Astrocyte (in vitro differentiated cells and primary cell): ENCODE measurements around the gene STAP1. TPM values are rescaled to one million over a fixed set of nuclear protein-coding genes. Genes with fewer than 3 reads are reported as not detected.

Experiments
- DNase-seq: peaks from one replicate; pipeline ENCODE4 v3.0.0-alpha.2; 2010; ENCODE audit warnings: low read depth
- FAIRE-seq: peaks from 2 replicates; lab custom pipeline; 2011; peaks lifted over from hg19 to GRCh38; lab: Jason Lieb, UNC
- H2AFZ ChIP-seq: 2 replicates; pipeline ENCODE4 v1.6.0; 2012; ENCODE audit warnings: low read depth, low read length, inconsistent platforms
- H3K27ac ChIP-seq: 2 replicates; pipeline ENCODE4 v1.5.1; 2011; ENCODE audit warnings: low read depth, low read length, inconsistent platforms
- H3K27me3 ChIP-seq: 2 replicates; pipeline ENCODE4 v1.6.0; 2011; ENCODE audit warnings: low read length, inconsistent platforms; ENCODE audit not compliant: insufficient read depth
- H3K36me3 ChIP-seq: 2 replicates; pipeline ENCODE4 v1.5.1; 2011; ENCODE audit warnings: low read length, inconsistent platforms; ENCODE audit not compliant: insufficient read depth
- H3K4me1 ChIP-seq: 2 replicates; pipeline ENCODE4 v1.5.1; 2011; ENCODE audit warnings: low read length, inconsistent platforms; ENCODE audit not compliant: insufficient read depth
- H3K4me2 ChIP-seq: 2 replicates; pipeline ENCODE4 v1.6.0; 2012; ENCODE audit warnings: low read length, inconsistent platforms
- H3K4me3 ChIP-seq: 2 replicates; pipeline ENCODE4 v1.5.1; 2011; ENCODE audit warnings: low read depth, mild to moderate bottlenecking, low read length, inconsistent platforms; ENCODE audit not compliant: insufficient read depth
- H3K79me2 ChIP-seq: 2 replicates; pipeline ENCODE4 v1.6.0; 2012; ENCODE audit warnings: mild to moderate bottlenecking, low read length, inconsistent platforms; ENCODE audit not compliant: insufficient read depth
- H3K9ac ChIP-seq: 2 replicates; pipeline ENCODE4 v1.6.0; 2012; ENCODE audit warnings: mild to moderate bottlenecking, low read length, inconsistent platforms
- H3K9me3 ChIP-seq: 2 replicates; pipeline ENCODE4 v1.5.1; 2012; ENCODE audit warnings: low read depth, mild to moderate bottlenecking, low read length, inconsistent platforms; ENCODE audit not compliant: insufficient read depth
- H4K20me1 ChIP-seq: 2 replicates; pipeline ENCODE4 v1.6.0; 2012; ENCODE audit warnings: low read length, inconsistent platforms; ENCODE audit not compliant: insufficient read depth
- H3K27ac Mint-ChIP-seq: one replicate; pipeline ENCODE4 v1.8.0; 2021; ENCODE audit warnings: mild to moderate bottlenecking, mixed read lengths; ENCODE audit not compliant: unreplicated experiment
- H3K27me3 Mint-ChIP-seq: one replicate; pipeline ENCODE4 v1.8.0; 2021; ENCODE audit warnings: low read depth, mixed read lengths; ENCODE audit not compliant: unreplicated experiment
- H3K36me3 Mint-ChIP-seq: one replicate; pipeline ENCODE4 v1.8.0; 2021; ENCODE audit warnings: low read depth, mixed read lengths; ENCODE audit not compliant: unreplicated experiment
- H3K4me1 Mint-ChIP-seq: one replicate; pipeline ENCODE4 v1.8.0; 2021; ENCODE audit warnings: low read depth, mixed read lengths; ENCODE audit not compliant: unreplicated experiment
- H3K4me3 Mint-ChIP-seq: one replicate; pipeline ENCODE4 v1.8.0; 2021; ENCODE audit warnings: mild to moderate bottlenecking, moderate library complexity, mixed read lengths; ENCODE audit not compliant: unreplicated experiment
- H3K9me3 Mint-ChIP-seq: one replicate; pipeline ENCODE4 v1.8.0; 2021; ENCODE audit warnings: mild to moderate bottlenecking, mixed read lengths; ENCODE audit not compliant: unreplicated experiment
- CTCF ChIP-seq: IDR thresholded peaks from 2 replicates; pipeline ENCODE4 v1.5.1; 2011; ENCODE audit warnings: low read depth, mild to moderate bottlenecking, inconsistent platforms, low read length, moderate library complexity; ENCODE audit not compliant: insufficient read depth
- EZH2 ChIP-seq: IDR thresholded peaks from 2 replicates; pipeline ENCODE4 v1.6.1; 2012; ENCODE audit warnings: mild to moderate bottlenecking, low read length, inconsistent platforms; ENCODE audit not compliant: insufficient read depth
- total RNA-seq: library from RNA; stranded (reverse); gene quantifications from 2 replicates; pipeline ENCODE4 v1.2.1, GENCODE V29; 2021

STAP1 gene
- total RNA-seq, 1 donor from 2014 or later, result not detected

- TF ChIP-seq CTCF (no peak), EZH2 (no peak)
- H3K4me1 ChIP-seq, result no peaks in the 10 kb centered on the region
- Mint-ChIP-seq H3K27me3 (no peaks in the 10 kb centered on the region), H3K4me1 (peaks cover 2% of the 10 kb centered on the region), H3K4me3 (no peak overlapping the region), H3K36me3 (peaks cover 2% of the 10 kb centered on the region), H3K27ac (peak overlapping the region; percentile 14), H3K9me3 (peaks cover 3% of the 10 kb centered on the region)
- no peaks in the 10 kb centered on the region for H3K79me2 ChIP-seq
- no peak overlapping the region for H3K9ac ChIP-seq
- no peaks in the 10 kb centered on the region for H3K9me3 ChIP-seq
- FAIRE-seq (no peak), DNase-seq (no peak)
- H2AFZ ChIP-seq, result no peak overlapping the region
- no peak overlapping the region for H3K4me2 ChIP-seq
- H3K27me3 ChIP-seq, result no peaks in the 10 kb centered on the region
- H3K4me3 ChIP-seq, result no peak overlapping the region
- H3K27ac ChIP-seq, result no peak overlapping the region
- H4K20me1 ChIP-seq, result no peaks in the 10 kb centered on the region
- no peaks in the 10 kb centered on the region for H3K36me3 ChIP-seq
These were observed 44.9 kb downstream of the STAP1 start for GRCh38 chr4:67603310-67604028.

- Histone ChIP-seq H3K27me3 (no peaks in the 10 kb centered on the region), H3K9ac (no peak overlapping the region), H2AFZ (no peak overlapping the region), H4K20me1 (no peaks in the 10 kb centered on the region), H3K4me3 (no peak overlapping the region), H3K9me3 (no peaks in the 10 kb centered on the region), H3K4me2 (no peak overlapping the region), H3K4me1 (no peaks in the 10 kb centered on the region), H3K36me3 (no peaks in the 10 kb centered on the region), H3K79me2 (no peaks in the 10 kb centered on the region), H3K27ac (no peak overlapping the region)
- peaks cover 3% of the 10 kb centered on the region for H3K9me3 Mint-ChIP-seq
- H3K4me1 Mint-ChIP-seq, result peaks cover 2% of the 10 kb centered on the region
- TF ChIP-seq EZH2 (no peak), CTCF (no peak)
- no peak for DNase-seq
- no peak for FAIRE-seq
- no peak overlapping the region for H3K4me3 Mint-ChIP-seq
- no peaks in the 10 kb centered on the region for H3K27me3 Mint-ChIP-seq
- no peak overlapping the region for H3K27ac Mint-ChIP-seq
- H3K36me3 Mint-ChIP-seq, result peaks cover 3% of the 10 kb centered on the region
These were observed 45.5 kb downstream of the STAP1 start for GRCh38 chr4:67604029-67604381.

- H3K27me3 Mint-ChIP-seq, result no peaks in the 10 kb centered on the region
- peaks cover 2% of the 10 kb centered on the region for H3K4me1 Mint-ChIP-seq
- H3K36me3 Mint-ChIP-seq, result peaks cover 4% of the 10 kb centered on the region
- H3K36me3 ChIP-seq, result no peaks in the 10 kb centered on the region
- no peaks in the 10 kb centered on the region for H3K79me2 ChIP-seq
- H3K4me2 ChIP-seq, result no peak overlapping the region
- no peak overlapping the region for H3K4me3 ChIP-seq
- H2AFZ ChIP-seq, result no peak overlapping the region
- DNase-seq (no peak), FAIRE-seq (no peak)
- no peak overlapping the region for H3K9ac ChIP-seq
- H3K27me3 ChIP-seq, result no peaks in the 10 kb centered on the region
- no peaks in the 10 kb centered on the region for H3K9me3 ChIP-seq
- no peaks in the 10 kb centered on the region for H4K20me1 ChIP-seq
- H3K27ac Mint-ChIP-seq, result no peak overlapping the region
- H3K4me1 ChIP-seq, result no peaks in the 10 kb centered on the region
- no peak overlapping the region for H3K4me3 Mint-ChIP-seq
- TF ChIP-seq CTCF (no peak), EZH2 (no peak)
- H3K27ac ChIP-seq, result no peak overlapping the region
- H3K9me3 Mint-ChIP-seq, result peaks cover 3% of the 10 kb centered on the region
These were observed 46.2 kb downstream of the STAP1 start for GRCh38 chr4:67604749-67605148.
